ENCODE results near the gene SIX3. TPM values are rescaled to one million over a fixed set of nuclear protein-coding genes. Genes with fewer than 3 reads are reported as not detected.

Gene SIX3
- total and polyA plus RNA-seq, 2 donors (not counting 3 experiments of a cell fraction or from before 2014, with no cell fraction given): not detected

GRCh38 chr2:44960871-44961270 is 19.4 kb downstream of the SIX3 start:
- no peaks in the 10 kb centered on the region for H3K36me3 ChIP-seq (ENCODE audit: control insufficient read depth in 2 of 2, extremely low read depth in 1 of 2, insufficient read depth in 2 of 2, low read length in 2 of 2)
- no peak overlapping the region for H3K9ac ChIP-seq (replicated peaks; ENCODE audit: extremely low read depth, insufficient read depth, low read length)
- no peaks in the 10 kb centered on the region for H3K4me1 ChIP-seq (ENCODE audit: control insufficient read depth, extremely low read depth, insufficient read depth, low read length)
- BruUV-seq (replicated peaks): no TSS peak
- DNase-seq (ENCODE audit: low read depth, low spot score) (no peak), FAIRE-seq (no peak)
- CTCF ChIA-PET: interaction anchor here (1.5 kb wide), 1 partner anchor 534 kb away, joined by 3 read pairs; no protein-coding TSS in a partner anchor
- intact Hi-C loops (cut with micrococcal nuclease): no loop called here
- no peaks in the 10 kb centered on the region for H3K79me2 ChIP-seq (ENCODE audit: control insufficient read depth, insufficient read depth, low read length)
- dilution Hi-C loops (cut with MboI; ENCODE audit: extremely low pct_ligation_motif_present, low sequenced_read_pairs): no loop called here
- H3K4me2 ChIP-seq (ENCODE audit: insufficient read depth, low read length): no peak overlapping the region
- TF ChIP-seq CTCF (IDR thresholded peaks at IDR 0.05; ENCODE audit: extremely low read depth in 1 of 2, insufficient read depth in 1 of 2, low read depth in 1 of 2, low read length in 2 of 2) (no peak), GATA2 (IDR thresholded peaks at IDR 0.05; ENCODE audit: insufficient read depth, insufficient read length, low read depth, low read length) (no peak), POLR2AphosphoS5 (IDR thresholded peaks at IDR 0.05; ENCODE audit: insufficient read depth, low read depth, low read length) (no peak), EZH2 (IDR thresholded peaks at IDR 0.05; ENCODE audit: borderline replicate concordance, low read depth, low read length, severe bottlenecking) (no peak), FOS (IDR thresholded peaks at IDR 0.05; ENCODE audit: borderline replicate concordance, insufficient read depth, low read length) (no peak), MYC (IDR thresholded peaks at IDR 0.05; ENCODE audit: low read depth, low read length) (no peak), POLR2A (IDR thresholded peaks at IDR 0.05; ENCODE audit: low read depth, low read length) (no peak), JUN (IDR thresholded peaks at IDR 0.05; ENCODE audit: borderline replicate concordance, insufficient read depth, insufficient read length, low read depth) (no peak)
- TF ChIP-seq, protein P1, sequence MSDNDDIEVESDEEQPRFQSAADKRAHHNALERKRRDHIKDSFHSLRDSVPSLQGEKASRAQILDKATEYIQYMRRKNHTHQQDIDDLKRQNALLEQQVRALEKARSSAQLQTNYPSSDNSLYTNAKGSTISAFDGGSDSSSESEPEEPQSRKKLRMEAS (IDR thresholded peaks at IDR 0.05; ENCODE audit: insufficient read depth, insufficient read length): no peak
- H2AFZ ChIP-seq (ENCODE audit: low read depth, low read length): no peak overlapping the region
- no peaks in the 10 kb centered on the region for H4K20me1 ChIP-seq (replicated peaks; ENCODE audit: control insufficient read depth, extremely low read depth, insufficient read depth, low read length)
- POLR2A ChIA-PET: interaction anchor here (0.7 kb wide), 1 partner anchor 1324 kb away, joined by 5 read pairs; no protein-coding TSS in a partner anchor
- H3K9me3 ChIP-seq (replicated peaks; ENCODE audit: control insufficient read depth, insufficient read depth, low read length): no peaks in the 10 kb centered on the region
- no peaks in the 10 kb centered on the region for H3K9me1 ChIP-seq (replicated peaks; ENCODE audit: control insufficient read depth, extremely low read depth, insufficient read depth, low read length)
- peaks cover 20 to 26% of the 10 kb centered on the region in 2 experiments for H3K27me3 ChIP-seq (ENCODE audit: control insufficient read depth in 2 of 2, insufficient read depth in 2 of 2, low read length in 2 of 2)
- no peak overlapping the region for H3K27ac ChIP-seq (ENCODE audit: insufficient read depth, low read depth, low read length)
- no peak overlapping the region for H3K4me3 ChIP-seq (replicated peaks in 1 of 3; ENCODE audit: insufficient read depth in 1 of 3, low read depth in 1 of 3, low read length in 3 of 3)
